ENCODE data around the gene CANT1.

DNA sequence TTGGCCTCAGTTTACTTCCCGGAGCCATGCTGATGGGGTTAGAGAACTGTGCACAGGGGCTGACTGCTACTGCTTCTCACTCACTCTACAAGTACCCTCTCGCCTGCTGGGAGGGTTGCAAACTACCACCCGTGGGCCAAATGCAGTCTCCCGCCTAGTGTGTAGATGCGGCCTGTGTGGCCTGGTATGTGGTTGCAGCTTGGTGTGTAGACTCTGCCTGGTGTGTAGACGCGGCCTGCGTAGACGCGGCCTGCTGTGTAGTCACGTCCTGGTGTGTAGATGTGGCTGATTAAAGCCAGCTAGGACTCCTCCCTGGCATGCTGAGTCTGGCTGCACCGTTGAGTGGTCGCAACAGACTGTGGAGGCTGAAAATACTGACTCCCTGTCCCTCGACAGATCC lies 7.3 kb downstream of the CANT1 start:
- TF ChIP-seq POLR2AphosphoS5 (IDR thresholded peaks at IDR 0.05; ENCODE audit: insufficient read depth in 1 of 2, low read depth in 1 of 2) (no peak), POLR2A (IDR thresholded peaks at IDR 0.05) (no peak)
- TF ChIP-seq, protein P1, sequence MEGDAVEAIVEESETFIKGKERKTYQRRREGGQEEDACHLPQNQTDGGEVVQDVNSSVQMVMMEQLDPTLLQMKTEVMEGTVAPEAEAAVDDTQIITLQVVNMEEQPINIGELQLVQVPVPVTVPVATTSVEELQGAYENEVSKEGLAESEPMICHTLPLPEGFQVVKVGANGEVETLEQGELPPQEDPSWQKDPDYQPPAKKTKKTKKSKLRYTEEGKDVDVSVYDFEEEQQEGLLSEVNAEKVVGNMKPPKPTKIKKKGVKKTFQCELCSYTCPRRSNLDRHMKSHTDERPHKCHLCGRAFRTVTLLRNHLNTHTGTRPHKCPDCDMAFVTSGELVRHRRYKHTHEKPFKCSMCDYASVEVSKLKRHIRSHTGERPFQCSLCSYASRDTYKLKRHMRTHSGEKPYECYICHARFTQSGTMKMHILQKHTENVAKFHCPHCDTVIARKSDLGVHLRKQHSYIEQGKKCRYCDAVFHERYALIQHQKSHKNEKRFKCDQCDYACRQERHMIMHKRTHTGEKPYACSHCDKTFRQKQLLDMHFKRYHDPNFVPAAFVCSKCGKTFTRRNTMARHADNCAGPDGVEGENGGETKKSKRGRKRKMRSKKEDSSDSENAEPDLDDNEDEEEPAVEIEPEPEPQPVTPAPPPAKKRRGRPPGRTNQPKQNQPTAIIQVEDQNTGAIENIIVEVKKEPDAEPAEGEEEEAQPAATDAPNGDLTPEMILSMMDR (IDR thresholded peaks at IDR 0.05), result no peak
